ENCODE results near the gene TIMM17B. TPM values are rescaled to one million over a fixed set of nuclear protein-coding genes. Genes with fewer than 3 reads are reported as not detected.

Gene TIMM17B
- total RNA-seq, result 18.1 and 20.5 TPM in 2 replicates

DNA sequence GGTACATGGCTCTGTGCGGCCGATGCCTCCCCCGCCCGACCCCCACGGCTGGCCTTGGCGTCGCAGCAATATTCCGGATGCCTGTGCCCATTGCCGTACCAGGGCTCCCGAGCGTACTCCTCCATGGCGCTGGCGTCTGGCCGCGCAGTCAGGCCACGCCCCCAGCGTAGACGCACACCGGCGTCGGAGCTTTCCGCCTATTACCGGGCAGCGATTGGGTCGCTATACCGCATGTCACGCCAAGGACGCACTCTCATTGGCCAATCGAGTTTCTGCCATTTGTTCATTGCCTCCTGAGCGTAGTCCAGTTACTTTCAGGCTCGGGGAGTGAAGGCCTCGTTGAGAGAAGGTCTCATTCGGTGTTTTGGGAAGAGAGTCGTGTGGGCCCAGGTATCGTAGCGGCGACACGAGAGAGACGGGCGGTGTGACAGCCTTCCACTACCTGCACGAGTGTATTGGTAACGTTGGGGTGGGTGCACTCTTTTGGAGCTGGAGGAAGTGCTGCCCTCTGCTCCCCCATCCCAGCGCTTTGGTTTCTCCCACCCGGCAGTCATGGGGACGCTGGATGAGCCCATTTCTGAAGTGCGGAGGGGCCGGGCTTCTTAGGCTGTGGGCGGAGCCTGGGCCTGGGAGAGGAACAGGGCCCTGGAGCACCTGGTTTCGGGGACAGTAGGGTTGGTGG is at the start of gene TIMM17B, which contains the start of gene PQBP1:
TSS of gene TIMM17B (minus strand) at position 144 of the 682 bp plus-strand sequence. CDS start at position 125, 19 bp downstream.
TSS of gene PQBP1 (plus strand) at position 306 of the 682 bp plus-strand sequence. CDS start 580 bp downstream, outside the sequence.

DNA sequence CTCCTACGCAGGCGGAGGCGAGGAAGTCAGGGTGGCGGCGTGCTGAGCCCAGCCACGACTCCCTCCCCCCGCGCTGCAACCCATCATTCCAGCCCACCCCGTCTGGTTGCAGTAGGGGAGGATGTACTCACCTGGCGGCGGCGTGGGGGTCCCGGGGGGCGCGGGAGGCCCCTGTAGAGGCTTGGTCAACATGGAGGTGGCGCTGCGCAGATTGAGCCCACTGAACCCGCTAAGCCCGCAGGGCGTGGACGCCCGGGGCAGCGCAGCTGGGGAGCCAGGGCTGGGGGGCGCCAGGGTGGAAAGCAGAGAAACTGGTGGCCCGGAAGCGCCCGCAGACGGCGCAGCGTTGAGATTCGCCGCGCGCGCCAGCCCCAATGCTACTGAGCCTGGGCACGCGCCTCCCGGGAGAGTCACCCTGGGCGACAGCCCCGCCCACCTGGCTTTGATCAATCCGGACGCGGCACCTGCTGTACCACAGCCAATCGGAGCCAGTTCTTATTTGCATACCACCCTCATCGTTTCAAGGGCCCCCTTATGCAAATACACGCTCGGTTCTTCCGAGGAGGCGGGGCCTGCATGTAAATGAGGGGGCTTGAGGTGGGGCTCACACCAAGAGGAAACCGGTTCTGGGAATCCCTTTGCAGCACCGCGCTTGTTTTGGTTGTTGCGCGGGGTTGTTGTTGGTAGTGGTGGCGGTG is 21.2 kb upstream of the TIMM17B start, which contains the start of gene PIM2:
TSS of gene PIM2 (minus strand) at position 382 of the 698 bp plus-strand sequence. CDS start at position 192, 190 bp downstream.

DNA sequence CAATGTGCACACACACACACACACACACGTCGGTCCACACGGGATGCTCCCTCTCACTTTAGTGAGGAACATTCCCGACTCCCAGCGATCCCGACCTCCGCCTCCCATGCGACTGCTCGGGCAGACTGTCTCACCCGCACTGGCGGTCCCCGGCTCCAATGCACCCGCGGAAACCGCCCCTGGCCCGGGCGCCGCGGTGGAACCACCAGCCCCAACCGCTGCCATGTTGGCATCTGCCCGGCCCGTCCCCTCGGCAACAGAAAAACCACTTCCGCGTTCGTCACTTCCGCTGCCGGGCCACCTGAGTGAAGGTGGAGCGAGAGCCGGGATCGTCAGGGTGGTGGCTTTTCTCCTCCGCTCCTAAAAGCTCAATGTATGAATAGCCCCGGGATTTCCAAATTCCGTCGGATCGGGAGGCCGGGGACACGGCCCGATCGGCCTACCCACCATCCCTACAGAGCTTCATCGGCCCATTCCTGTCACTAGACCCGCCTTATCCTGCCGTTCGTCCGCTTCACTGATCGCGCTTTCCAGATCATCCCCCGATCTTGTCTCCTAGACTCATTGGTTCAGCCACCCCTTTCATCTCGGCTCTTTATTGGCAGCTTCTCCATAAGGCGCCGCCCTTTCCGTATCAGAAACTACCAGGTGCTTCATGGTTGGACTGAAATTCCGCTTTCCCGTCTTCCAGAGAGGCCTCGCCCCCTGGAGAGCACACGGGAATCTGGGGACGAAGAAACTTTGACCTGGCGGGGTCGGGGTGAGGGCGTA is 14.0 kb upstream of the TIMM17B start, which contains the start of gene SLC35A2:
TSS of gene SLC35A2 (minus strand) at position 235 of the 771 bp plus-strand sequence. CDS start at position 225, 10 bp downstream.

Other genes with a start within 250 kb of the TIMM17B start
- 0.13 TPM in 2 replicates for gene WAS, start 214.0 kb downstream of the TIMM17B start, total RNA-seq
- gene SUV39H1, start 201.0 kb downstream of the TIMM17B start, total RNA-seq, result 2.3 and 2.9 TPM in 2 replicates
- not detected in 2 replicates for gene GLOD5, start 136.0 kb downstream of the TIMM17B start, total RNA-seq
- gene GATA1, start 111.2 kb downstream of the TIMM17B start, total RNA-seq, result not detected in 2 replicates
- 39.1 and 42.2 TPM in 2 replicates for gene HDAC6, start 95.7 kb downstream of the TIMM17B start, total RNA-seq
- gene ERAS, start 71.3 kb downstream of the TIMM17B start, total RNA-seq, result 0.13 TPM in 1 of 2 replicates, not detected in the other
- gene PCSK1N, start 62.2 kb downstream of the TIMM17B start, total RNA-seq, result 0.46 and 10.7 TPM in 2 replicates
- gene PQBP1, start 162 bp upstream of the TIMM17B start, total RNA-seq, result 33.8 and 36.0 TPM in 2 replicates
- gene SLC35A2, start 13.9 kb upstream of the TIMM17B start, total RNA-seq, result 18.2 and 19.7 TPM in 2 replicates
- gene PIM2, start 21.3 kb upstream of the TIMM17B start, total RNA-seq, result 4.7 and 9.1 TPM in 2 replicates
- gene OTUD5, start 59.8 kb upstream of the TIMM17B start, total RNA-seq, result 40.3 and 40.5 TPM in 2 replicates
- gene KCND1, start 74.1 kb upstream of the TIMM17B start, total RNA-seq, result 2.3 and 2.8 TPM in 2 replicates
- gene GRIPAP1, start 104.5 kb upstream of the TIMM17B start, total RNA-seq, result 22.3 and 24.3 TPM in 2 replicates
- gene TFE3, start 145.6 kb upstream of the TIMM17B start, total RNA-seq, result 51.7 and 53.5 TPM in 2 replicates
- 0.98 and 1.3 TPM in 2 replicates for gene CCDC120, start 161.2 kb upstream of the TIMM17B start, total RNA-seq
- gene PRAF2, start 176.2 kb upstream of the TIMM17B start, total RNA-seq, result 28.1 and 28.6 TPM in 2 replicates
- 42.9 and 44.4 TPM in 2 replicates for gene WDR45, start 182.1 kb upstream of the TIMM17B start, total RNA-seq
- gene GPKOW, start 226.0 kb upstream of the TIMM17B start, total RNA-seq, result 18.2 and 18.9 TPM in 2 replicates